H54 (cell line): ENCODE data around the gene LRRC66.

Experiments
- DNase-seq: peaks from one replicate; pipeline ENCODE4 v3.0.0; 2011; ENCODE audit warnings: low spot score, mixed read lengths; ENCODE audit not compliant: insufficient read length
- FAIRE-seq: peaks from 3 replicates; lab custom pipeline; 2011; peaks lifted over from hg19 to GRCh38; lab: Jason Lieb, UNC
- POLR2A ChIP-seq: IDR thresholded peaks from 2 replicates; pipeline ENCODE4 v1.6.1; 2011; ENCODE audit warnings: low read depth, mild to moderate bottlenecking, low read length

Gene LRRC66

GRCh38 chr4:51998837-51999236 is 21.3 kb downstream of the LRRC66 start:
- no peak for FAIRE-seq
- no peak for TF ChIP-seq POLR2A
- DNase-seq: no peak

DNA sequence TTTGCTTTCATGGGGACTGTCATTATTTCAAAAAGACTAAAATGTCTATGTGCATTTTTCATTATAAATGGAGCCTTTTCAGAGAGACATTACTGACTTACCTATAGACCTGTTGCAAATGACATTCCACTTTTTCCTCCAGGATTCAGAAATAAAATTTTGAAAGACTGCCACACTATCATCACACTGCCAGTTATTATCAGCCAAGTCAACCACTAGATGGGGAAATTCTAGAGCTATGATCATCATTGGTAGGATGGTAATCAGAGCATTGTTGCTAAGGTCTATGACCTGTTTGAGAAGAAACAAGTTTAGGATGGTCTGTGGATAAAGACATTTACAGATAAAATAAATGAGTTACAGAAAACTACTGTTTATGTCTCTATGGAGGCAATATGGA is 22.5 kb downstream of the LRRC66 start:
- DNase-seq (no peak), FAIRE-seq (no peak)
- no peak for TF ChIP-seq POLR2A

DNA sequence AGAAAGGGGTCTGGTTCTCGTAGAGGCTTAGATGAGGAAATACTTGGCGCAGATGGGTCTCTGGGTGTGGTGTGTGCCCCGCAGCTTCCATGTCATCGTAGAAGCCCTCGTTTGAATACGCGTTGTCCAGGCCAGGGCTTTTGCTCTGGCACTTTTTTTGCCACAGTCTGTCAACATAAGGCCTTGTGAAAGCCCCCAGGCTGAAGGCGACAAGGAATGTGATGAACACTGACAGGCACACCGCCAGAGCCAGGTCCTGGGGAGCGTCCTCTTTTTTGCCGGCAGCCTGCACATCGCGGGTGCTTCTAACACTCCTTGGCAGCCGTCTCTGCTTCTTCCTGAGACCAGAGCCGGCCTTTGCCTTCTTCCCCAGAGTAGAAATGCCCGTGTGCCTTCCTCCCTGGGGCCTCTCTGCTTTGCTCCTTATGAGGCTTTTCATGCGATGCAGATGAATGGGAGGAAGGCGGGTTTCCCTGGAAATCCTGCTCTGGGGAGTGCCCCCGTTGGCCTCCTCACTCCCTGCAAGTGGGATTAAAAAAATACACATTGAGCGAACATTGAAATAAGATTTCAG is 24.4 kb downstream of the LRRC66 start:
- TF ChIP-seq POLR2A: no peak
- DNase-seq: no peak
- FAIRE-seq: no peak

DNA sequence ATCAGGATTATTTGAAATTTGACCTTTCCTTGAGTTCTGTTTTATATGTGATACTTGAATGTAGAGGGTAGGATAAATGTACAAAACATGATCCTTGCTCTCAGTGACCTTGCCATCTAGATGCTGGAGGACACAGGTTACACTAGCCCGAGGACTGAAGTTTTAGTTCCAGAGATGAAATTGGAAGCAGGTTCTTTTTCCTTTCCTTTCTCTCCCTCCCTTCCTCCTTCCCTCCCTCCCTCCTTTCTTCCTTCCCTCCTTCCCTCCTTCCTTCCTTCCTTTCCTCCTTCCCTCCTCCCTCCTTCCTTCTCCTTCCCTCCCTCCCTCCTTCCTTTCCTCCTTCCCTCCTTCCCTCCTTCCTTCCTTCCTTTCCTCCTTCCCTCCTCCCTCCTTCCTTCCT is 54.3 kb downstream of the LRRC66 start:
- TF ChIP-seq POLR2A: no peak
- DNase-seq (no peak), FAIRE-seq (no peak)

DNA sequence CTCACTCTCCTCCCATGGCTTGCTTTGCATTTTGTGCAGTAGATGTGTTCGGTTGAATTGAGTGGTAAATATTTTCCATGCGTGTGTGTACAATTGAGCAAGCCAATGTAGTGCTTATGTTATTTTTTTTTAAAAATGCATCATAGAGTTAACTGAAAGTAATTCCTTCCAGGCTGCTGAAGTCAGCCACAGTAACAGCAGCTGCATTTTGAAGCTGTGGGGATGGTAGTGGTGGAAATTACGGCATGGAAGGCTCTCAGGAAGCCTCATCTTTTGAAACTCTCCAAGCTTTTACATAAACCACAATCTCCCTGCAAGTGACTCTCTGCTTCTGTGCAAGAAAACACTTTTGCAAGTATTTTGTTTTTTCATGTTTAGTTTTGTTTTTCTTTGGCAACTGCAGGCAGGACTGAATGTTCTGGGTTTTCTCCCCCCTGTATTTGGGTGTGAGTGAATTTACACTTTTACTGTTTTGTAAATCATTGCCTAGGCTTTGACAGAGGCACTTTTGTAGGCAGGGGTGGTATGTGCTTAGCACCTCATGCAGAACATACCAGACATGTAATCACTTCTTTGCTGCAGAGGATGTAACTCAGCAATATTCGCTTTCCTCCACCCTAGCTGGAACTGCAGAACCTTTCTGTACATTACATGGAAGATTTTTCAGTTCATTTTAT is 56.2 kb downstream of the LRRC66 start:
- FAIRE-seq (no peak), DNase-seq (no peak)
- TF ChIP-seq POLR2A: no peak

DNA sequence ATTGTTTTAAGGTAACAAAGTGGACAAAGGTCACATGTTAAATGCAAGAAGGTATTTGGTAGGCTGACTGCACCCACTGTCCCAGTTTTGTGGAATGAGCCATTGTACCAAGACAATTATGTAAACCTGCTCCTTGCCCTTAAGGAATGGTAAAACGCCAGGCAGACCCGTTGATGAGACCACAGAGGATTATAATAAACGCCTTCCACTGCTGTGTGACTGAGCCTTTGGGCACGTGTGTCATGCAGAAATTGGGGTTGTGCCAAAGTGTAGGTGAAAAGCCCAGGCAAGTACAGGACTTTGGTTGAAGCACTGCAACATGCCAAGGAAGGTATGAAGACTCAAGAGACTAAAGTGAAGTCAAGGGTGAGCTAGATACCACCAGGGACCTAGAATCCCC is 59.7 kb downstream of the LRRC66 start:
- FAIRE-seq (no peak), DNase-seq (no peak)
- TF ChIP-seq POLR2A: no peak

GRCh38 chr4:51958199-51958968 is 61.8 kb downstream of the LRRC66 start:
- no peak for DNase-seq
- FAIRE-seq: no peak
- TF ChIP-seq POLR2A: no peak
